Left renal cortex interstitium (tissue), 4 donors: ENCODE measurements around the gene ODAD2. TPM values are rescaled to one million over a fixed set of nuclear protein-coding genes. Genes with fewer than 3 reads are reported as not detected.
"Not testable (repeated sequence)": the region's sequence is repeated elsewhere in the genome, so short reads cannot be mapped to it uniquely, and the experiment has no call there.

Experiments
- DNase-seq, 4 donors: peaks; one replicate each; pipeline ENCODE4 v3.0.0-alpha.2; 2013; ENCODE audit warnings: low read depth in 4 of 4, low spot score in 2 of 4, missing footprints in 1 of 4
- polyA plus RNA-seq, 4 donors: library from polyadenylated mRNA; unstranded; fragments of 120-200 nt; gene quantifications; one replicate each; pipeline ENCODE4 v1.2.1, GENCODE V29; 2013; ENCODE audit not compliant: insufficient read length in 4 of 4

Gene ODAD2, protein sequence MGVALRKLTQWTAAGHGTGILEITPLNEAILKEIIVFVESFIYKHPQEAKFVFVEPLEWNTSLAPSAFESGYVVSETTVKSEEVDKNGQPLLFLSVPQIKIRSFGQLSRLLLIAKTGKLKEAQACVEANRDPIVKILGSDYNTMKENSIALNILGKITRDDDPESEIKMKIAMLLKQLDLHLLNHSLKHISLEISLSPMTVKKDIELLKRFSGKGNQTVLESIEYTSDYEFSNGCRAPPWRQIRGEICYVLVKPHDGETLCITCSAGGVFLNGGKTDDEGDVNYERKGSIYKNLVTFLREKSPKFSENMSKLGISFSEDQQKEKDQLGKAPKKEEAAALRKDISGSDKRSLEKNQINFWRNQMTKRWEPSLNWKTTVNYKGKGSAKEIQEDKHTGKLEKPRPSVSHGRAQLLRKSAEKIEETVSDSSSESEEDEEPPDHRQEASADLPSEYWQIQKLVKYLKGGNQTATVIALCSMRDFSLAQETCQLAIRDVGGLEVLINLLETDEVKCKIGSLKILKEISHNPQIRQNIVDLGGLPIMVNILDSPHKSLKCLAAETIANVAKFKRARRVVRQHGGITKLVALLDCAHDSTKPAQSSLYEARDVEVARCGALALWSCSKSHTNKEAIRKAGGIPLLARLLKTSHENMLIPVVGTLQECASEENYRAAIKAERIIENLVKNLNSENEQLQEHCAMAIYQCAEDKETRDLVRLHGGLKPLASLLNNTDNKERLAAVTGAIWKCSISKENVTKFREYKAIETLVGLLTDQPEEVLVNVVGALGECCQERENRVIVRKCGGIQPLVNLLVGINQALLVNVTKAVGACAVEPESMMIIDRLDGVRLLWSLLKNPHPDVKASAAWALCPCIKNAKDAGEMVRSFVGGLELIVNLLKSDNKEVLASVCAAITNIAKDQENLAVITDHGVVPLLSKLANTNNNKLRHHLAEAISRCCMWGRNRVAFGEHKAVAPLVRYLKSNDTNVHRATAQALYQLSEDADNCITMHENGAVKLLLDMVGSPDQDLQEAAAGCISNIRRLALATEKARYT
- 1 to 10 TPM in 3 of 4 donors, under 1 TPM in 1; 0.96 to 1.2 (median 1.2) TPM for polyA plus RNA-seq

DNA sequence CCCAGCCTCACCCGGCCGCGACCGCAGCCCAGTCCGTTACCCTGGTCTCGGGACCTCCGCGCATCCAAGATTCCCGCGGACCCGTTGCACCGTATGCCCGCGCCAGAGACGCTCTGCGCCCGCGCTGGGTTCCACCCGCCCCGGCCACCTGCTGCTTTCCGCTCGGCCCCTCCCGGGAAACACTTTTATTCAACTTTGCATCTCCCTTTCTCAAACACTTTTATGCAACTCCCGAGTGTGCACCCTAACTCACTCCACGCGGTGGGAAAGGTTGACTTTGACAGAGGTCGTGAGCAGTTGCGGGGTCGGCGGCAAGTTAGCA is at the start of gene ODAD2:
Gene ODAD2 (minus strand): TSS at position 126 of the 322 bp plus-strand sequence. CDS start 3,937 bp downstream, outside the sequence.
- peak in 2 of 4 donors; percentile 1 to 2 for DNase-seq

DNA sequence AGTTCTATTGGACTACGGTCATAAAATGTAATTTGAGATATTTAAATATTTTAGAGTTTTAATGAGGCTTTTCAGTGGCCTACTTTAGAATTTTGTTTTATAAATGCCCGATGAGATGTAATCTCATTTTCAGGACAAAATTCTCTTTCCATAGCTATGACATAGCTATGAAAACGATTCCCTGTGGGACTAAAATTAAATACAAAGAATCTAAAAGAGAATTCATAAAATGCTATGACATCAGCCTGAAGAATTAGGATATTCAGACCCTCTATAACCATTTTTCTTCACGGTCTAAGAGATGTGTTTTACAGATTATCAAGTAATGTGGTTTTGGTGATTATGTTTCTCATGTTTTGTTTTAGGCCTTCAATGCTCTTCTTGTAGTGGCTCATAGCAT is 48.2 kb upstream of the ODAD2 start:
- DNase-seq, result no peak

DNA sequence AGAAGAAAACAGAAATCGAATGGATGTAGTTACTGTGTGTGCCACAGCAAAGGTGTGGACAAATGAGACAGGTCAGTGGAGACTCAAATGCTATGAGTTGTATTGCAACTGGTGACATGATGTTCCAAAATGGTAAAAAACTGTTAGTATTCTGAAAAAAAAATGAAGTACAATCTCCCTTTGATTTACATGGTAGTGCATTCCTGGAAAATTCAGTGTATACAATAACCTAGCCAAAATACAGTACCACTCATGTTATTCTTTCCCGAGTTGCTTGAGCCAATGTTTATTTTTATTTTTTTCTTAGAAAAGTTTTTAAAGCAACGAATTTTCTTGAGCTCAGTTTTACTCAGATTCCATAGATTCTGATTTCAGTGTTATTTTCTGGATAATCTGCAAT is 47.7 kb upstream of the ODAD2 start:
- no peak for DNase-seq

DNA sequence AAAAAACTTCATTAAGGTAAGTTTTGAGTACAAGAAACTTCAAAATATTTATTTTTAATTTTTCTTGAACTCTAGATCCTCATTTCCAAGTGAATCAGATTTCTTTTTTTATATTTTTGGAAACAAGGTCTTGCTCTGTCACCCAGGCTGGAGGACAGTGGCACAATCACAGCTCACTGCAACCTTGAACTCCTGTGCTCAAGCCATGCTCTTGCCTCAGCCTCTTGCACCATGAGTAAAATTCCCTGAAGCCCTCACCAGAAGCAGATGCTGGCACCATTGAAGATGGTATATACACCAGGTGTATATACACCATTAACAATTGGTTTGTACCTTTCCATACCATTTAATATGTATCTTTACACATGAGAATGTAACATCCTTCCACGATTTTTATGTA is 45.1 kb upstream of the ODAD2 start:
- DNase-seq, result no peak

DNA sequence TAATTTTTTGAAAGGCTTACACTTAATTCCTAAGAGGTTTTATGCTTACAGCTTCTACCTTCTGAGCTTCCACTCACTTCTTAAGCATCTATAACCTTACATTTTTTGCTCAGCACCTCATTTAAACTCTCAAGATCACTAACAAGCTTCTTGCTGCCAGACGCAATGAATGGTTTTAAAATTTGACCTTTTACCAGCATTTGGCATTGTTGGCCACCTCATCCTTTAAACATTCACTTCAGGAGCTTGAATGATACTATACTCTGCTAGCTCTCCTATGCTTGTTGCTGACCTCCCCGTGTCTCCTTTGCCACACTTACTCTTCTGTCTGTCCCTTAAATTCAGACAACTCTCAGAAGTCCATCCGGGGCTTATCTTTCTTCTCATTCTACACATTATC is 37.7 kb upstream of the ODAD2 start:
- DNase-seq, result no peak

DNA sequence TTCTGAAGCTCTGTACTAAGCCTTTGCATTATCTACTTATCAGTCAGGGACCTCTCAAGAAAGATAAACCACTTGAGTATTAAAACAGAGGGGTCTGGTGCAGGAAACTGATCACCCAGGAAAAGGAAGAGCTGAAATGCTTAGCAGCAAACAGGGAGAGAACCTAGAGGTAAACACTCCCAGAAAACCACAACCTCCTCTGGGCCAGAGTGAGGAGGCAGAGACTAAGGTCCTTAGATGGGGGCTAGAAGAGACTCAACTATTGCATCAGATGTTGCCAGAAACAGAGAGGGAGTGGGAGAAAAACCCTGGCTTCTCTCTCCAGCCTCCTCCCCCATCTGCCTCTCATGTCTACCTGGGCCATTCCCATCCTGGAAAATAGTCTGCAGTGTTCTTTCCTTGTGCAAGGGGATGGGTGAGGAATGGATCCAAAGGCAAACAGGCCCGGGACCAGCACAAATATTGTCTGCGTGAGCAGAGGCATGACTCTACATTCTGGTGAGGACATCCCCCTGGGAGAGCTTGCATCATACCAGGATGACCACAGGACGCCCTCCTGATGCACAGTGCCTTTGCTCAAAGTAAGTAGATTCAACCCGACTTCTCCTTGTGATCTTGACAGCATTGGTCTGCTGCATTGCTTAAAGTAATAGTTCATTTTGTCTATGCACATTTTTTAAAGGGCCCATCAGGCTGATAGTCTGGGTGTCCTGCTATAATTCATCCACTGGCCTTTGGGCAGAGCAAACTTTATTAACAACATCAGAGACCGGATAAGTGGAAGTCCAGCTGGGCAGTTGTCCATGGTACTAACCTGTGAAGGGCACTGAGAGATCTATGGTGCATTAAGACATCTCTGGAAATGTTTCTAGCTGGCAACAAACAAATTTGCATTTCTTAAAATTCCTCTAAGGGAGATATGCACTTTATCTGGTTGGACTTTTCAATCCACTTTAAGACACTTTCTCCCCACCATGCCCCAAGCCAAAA is 22.4 kb upstream of the ODAD2 start:
- no peak for DNase-seq

DNA sequence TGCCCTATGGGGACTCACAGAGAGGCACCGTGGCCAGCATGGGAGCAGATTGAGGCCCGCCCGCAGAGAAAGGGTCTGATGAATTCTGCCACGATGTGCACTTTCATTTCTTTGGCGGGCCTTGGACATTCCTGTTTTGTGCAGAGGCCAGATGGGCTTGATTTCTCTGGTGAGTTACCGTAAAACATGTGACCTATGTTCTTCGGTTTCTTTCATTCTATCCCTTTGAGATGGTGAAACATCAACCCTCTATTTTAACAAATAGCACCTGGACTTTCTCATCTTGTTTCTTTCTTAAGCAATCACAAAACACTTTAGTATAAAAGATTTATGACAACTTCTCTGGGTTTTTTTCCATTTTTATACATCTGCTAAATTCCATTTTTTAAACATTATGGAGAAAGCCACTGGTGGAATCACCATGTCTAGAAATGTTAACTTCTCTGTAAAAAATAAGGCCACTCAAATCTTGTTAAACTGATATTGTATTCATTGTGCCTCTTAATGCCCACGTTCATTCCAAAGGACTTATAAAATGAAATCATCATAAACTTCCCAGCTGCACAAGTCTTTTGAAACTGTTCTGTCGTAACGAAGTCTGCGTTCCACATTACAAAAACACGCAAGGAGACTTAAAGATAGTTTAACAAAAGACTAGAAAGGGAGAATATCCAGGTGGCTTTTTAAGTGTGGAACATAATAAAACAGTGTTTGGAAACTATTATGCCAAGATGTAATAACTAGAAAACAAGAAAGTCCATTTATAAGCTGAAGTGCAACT is 21.4 kb upstream of the ODAD2 start:
- no peak for DNase-seq

DNA sequence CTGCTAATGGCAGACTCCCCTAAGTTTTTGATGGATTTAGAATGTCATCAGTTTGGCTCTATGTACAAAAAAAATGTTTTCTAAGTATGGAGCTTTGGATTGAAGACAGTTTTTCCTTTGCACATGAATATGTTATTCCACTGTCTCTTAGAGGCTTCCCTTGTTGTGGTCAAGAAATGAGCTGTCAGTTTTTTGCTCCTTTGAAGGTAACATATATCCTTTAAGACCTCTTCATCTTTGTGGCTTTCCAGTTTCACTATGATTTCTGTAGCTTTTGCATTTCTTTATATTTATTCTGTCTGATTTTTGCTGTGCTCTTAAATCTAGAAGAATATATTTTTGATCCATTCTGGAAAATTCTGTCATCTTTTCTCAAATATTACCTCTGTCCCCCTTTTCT is 15.8 kb upstream of the ODAD2 start:
- DNase-seq, result no peak

DNA sequence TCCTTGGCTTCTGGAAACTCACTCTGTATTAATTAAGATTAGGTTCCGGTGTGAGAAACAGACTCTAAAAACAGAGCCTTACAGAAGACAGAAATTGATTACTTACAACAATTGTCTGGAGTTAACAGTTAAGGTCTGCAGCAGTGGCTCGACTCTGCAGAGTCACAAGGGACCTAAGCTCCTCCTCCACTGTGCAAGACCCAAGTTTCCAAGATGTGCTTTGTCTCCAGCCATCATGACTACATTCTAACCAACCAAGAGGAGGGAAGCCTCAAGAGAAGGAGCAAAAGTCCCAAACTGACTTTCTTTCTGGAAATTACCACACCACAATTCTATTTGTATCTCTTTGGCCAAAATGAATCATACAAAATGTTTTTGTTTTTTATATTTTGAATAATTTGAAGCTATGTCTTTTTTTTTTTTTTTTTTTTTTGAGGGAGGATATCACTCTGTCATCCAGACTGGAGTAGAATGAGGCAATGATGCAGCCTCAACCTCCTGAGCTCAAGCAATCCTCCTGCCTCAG is 14.2 kb upstream of the ODAD2 start:
- no peak for DNase-seq

DNA sequence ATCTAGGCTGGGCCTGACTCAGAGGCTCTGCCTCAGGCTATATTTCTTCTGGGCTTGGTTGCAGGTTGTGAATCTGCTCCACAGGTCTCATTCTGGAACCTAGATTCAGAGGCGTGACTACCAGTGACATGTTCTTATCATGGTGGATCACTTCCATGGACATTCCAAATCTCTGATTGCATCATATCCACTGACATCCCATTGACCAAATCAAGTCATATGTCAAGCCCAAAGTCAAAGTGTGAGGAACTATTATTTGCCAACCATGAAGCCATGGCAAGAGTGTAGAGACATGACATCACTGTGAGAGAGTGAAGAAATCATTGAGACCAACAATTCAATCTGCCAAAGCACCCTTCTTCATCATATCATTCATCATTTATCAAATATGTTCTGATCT is 11.9 kb upstream of the ODAD2 start:
- DNase-seq, result no peak

DNA sequence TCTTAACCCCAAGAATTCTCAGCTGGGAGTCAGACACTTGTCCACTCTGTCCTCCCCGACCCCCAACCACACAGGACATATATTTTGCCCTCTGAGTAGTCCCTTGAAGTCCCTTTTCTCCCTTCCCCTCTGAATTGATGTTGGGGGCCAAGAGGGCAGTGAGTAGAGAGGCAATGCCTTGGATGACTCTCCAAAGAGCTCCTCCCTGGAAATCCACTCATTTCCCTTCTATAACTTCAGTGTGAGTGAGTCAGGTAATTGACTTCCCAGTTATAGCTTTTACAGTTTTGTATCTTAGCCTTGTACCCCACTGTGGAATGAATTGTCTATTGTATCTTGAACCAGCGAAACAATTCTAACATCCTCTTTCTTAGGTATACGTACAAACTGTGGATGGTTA is 9.2 kb upstream of the ODAD2 start:
- no peak for DNase-seq

DNA sequence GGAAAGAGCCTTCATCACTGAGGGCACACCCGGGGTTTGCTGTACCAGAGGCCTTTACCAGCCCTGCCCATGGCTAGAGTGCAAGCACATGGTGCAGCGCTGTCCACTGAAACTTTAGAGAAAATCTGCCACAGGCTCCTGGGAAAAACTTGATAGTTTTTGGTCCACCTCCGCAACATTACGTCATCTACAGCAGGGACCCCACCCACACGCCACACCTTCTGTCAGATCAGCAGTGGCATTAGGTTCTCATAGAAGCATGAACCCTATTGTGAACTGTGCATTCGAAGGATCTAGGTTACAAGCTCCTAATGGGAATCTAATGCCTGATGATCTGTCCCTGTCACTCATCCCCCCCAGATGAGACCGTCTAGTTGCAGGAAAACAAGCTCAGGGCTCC is 2.5 kb upstream of the ODAD2 start:
- no peak for DNase-seq

DNA sequence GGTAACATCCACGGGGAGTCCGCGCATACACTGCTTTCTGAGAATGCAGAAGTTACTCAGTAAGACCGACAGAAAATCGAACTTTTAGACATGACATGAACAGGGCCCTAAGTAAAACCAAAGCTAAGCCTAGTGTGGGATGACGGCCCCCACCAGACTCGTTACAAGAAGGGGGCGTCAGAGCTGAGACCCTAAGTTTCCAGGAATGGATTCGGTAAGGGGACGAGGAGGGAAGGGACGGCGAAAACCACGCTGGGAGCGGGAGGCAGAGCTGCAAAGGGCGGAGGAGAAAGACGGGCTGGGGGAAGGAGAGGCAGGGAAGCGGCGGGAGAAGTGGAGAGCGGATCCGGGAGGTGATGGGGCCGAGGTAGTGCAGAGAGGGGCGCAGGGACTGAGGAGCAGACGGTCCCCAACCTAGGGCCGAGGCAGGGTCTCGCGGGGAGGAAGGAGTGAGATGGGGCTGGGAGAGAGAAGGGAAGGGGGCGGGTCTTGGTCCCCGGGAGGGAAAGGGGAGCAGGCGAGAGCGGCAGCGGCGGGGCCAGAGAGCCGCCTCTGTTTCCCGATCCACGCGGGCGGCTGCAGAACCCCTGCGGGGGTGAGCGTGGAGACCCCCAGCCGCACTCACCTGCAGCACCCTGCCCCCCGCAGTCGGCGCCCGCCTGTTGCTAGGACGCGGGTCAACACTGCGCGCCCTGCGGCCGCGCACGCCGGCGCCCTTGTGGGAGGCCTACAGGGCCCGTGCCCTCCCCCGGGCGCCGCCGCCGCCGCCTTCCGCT is 513 bp downstream of the ODAD2 start:
- DNase-seq, result peak; percentile 22 to 53 (median 26)

DNA sequence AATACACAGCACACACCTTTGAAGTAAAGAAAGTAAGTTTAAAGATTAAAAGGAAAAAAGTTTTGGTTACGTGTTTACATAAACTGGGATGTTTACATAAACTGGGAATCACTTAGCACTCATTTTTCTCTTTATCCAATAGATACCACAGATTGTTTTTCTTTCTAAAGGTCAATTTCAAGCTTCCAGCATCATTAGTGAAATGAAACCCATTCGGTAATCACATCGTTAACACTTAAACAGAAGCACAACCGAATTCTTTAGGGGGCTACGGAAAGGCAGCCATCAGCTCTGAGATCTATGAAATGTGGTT is 1.1 kb downstream of the ODAD2 start:
- peak in 1 of 4 donors; percentile 21 for DNase-seq

DNA sequence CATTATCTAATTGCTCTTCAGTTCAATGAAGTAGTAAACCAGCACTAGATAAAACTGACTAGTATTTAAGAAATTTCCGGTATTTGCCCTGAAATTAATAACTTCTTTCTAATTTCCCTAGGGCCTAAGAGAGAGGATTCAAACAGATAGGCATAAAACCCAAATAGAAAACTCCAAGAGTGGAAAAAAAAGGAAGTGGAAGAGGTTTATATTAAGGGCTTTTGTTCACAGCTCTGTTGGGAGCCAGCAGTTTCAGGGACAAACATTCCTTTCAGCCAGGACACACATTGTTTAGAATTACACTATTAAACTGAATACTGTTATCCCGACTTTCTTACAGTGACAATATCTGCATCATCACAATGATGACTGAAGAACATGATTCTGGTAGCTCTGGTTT is 3.6 kb downstream of the ODAD2 start:
- DNase-seq, result no peak

DNA sequence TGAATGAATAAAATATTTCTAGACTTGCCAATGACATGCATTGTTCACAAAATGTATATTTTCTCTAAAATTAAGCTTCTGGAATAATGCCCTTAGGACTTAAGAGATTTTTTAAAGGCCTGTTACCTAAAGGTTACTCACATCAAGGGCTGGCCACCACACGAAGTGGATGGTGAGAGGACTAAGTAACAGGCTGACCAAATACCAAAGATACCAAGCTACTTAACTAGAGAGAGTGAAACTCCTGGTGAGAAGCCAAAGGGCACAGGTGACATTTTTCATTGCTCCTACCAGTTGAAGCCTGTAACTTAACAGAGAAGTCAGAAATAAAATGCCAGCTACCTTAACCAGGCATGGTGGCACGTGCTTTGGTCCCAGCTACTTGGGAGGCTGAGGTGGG is 9.5 kb downstream of the ODAD2 start:
- not testable (repeated sequence) for DNase-seq

DNA sequence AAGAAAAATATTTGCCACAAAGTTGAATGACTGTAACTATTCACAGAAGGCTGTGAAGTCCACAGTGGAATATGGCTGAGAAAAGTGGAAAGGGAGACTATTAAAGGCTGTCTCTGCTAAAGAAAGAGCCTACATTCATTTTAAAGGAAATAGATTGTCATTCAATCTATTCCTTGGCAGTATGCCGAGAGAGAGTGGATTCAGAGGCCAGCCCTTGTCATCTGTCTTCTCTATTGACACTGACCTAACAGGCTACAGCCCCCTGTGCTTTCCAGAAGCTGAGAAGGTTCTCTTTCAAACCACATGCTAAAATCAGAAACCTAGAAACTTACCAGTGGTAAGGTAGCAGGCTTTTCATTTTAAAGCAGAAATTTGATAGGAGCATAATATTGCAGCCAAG is 12.1 kb downstream of the ODAD2 start:
- no peak for DNase-seq

DNA sequence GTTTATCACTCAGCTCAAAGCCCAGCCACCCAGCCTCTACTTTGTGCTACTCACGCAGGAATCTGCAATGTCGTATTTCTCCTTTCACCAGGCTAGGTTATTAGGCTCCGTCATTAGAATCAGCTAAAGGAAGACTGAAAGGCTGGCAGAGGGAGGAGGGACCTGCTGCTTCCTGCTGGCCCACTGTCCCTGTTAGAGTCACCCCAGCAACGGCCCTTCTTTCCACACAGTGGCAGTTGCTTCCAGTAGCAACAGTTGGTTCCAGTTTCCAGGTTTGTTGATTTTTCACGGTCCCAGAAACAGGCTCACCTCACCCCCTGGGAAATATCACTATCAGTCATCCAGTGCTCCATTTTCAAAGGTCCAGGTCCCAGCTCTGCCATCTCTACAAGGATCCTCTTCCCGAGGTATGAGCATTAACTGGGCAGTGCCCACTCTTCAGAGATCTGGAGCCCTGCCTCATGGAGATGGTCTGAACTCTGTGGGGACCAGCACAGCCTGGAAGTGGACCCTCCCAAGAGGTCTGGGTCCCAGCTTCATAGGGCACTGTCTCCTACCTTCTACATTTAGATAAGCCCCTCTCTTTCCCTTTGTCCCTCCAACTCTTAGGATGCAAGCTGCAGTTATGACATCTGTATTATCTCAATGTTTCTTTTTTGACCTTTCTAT is 15.9 kb downstream of the ODAD2 start:
- no peak for DNase-seq
